Stimulated activated CD4-positive, alpha-beta T cell treated with anti-CD3 and anti-CD28 coated beads, Interleukin-1b, Interleukin-23, amount 100 ng/mL, for 4 hours (primary cell): ENCODE data around the gene RGS4.

ENCODE experiments used
- DNase-seq, 2 donors: peaks; one replicate each; pipeline ENCODE4 v3.0.0-alpha.2; 2020; ENCODE audit warnings: low read depth in 2 of 2

The RGS4 gene

DNA sequence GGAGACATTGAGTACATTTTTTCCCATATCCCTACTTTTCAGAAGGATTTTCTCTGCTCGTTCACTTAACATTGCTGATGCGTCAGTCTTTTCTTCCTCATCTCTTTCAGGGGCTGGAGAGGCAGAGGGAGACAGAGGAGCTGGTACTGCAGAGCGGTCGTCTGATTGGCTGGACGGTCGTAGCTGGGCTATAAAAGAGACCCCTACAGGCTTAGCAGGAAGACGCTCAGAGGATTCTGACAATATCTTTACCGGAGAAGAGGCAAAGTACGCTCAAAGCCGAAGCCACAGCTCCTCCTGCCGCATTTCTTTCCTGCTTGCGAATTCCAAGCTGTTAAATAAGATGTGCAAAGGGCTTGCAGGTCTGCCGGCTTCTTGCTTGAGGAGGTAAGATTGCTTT, at the start of gene RGS4:
TSS of gene RGS4 (plus strand) at position 220 of the 400 bp plus-strand sequence. CDS start at position 344, 124 bp downstream.
- DNase-seq: no peak

- no peak for DNase-seq
Observed at GRCh38 chr1:163022129-163022528, 47.0 kb upstream of the RGS4 start.

GRCh38 chr1:163027610-163028009, 41.6 kb upstream of the RGS4 start:
- DNase-seq: no peak

- no peak for DNase-seq
Observed at GRCh38 chr1:163029901-163030300, 39.3 kb upstream of the RGS4 start.

DNA sequence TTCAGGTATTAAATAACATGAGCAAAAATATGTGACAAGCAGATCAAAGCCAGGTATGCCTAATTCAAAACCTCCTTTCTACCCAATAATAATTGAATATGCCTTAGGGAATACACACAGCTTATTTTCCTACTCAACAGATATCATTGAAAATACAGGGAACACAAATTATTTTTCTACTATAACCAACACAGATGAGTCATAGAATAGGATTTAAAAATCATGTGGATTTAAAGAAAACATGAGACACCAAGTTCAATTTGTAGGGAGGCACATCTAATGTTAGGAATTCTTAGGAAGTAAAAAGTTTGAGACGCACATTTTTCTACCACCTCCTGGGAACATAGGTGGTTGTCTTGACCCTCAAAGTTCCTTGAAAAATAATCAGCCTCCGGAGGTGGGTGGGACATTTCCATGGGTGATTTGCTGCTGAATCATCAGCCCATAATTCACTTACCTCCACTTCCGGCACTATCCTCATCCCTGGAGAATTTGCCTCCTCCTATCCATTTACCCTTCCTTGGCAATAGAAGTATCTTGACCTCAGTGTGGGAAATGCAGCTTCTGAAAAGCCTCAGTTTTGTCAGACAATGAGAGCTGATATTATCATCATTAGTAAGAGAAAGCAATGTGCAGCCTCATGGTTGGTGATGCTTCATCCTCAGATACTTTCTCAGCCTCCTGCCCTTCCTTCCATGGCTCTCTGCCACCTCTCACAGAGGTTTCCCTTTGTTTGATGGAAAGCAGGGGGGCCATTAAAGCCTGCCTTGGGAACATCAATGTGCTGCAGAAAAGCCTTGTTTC, 33.5 kb upstream of the RGS4 start:
- DNase-seq: no peak

GRCh38 chr1:163036671-163037070, 32.5 kb upstream of the RGS4 start:
- no peak for DNase-seq

DNA sequence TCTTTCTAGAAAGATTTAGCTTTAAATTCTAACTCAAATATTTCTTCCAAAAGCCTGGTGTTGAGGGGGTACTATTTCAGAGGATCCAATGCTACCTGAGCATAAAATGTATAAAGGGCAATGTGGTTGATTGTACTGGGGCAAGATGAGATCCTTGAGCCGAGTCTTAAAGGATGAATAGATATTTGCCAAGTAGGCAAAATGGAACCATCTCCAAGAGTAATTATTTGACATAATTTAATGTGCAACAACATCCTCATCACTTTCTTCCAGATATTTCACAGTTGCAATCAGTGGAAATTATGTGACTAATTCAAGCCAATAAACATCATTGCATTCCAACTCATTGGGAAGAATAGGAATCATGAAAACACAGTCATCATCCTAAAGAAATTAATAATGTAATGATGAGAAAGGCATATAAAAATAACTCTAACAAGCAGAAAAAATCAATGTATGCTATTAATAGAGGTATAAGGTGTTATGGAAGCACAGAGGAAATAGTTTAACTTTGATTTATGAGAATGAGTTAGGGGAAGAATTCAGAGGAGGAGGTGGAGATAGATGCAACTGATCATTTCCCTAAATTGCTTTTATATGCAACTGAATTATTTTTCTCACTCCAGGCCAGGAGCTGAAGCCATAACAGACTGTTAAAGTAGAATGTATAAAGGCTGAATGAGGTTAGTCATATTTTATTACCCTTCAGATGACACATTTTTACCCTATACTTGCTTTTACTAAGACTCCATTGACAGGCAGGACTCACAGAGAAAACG, 30.0 kb upstream of the RGS4 start:
- no peak for DNase-seq

DNA sequence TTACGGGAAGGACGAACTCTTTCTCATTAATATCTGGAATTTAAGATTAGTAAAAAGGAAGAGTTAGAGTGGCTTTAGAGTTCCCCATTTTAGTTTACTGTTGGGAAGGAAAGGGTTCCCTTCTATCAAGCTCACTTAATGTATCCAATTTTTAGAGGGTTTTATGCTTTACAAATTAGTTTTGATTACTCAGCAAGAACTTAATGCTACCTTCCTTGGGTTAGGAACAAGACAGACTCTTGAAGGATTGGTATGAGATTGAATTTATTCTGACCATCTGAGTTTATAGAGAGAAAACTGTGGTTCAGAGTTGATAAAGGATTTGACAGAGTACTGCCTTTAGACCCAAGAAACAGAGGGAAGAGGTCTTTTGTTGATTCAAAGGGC, 29.5 kb upstream of the RGS4 start:
- no peak for DNase-seq

GRCh38 chr1:163046071-163046470, 23.1 kb upstream of the RGS4 start:
- no peak for DNase-seq

DNA sequence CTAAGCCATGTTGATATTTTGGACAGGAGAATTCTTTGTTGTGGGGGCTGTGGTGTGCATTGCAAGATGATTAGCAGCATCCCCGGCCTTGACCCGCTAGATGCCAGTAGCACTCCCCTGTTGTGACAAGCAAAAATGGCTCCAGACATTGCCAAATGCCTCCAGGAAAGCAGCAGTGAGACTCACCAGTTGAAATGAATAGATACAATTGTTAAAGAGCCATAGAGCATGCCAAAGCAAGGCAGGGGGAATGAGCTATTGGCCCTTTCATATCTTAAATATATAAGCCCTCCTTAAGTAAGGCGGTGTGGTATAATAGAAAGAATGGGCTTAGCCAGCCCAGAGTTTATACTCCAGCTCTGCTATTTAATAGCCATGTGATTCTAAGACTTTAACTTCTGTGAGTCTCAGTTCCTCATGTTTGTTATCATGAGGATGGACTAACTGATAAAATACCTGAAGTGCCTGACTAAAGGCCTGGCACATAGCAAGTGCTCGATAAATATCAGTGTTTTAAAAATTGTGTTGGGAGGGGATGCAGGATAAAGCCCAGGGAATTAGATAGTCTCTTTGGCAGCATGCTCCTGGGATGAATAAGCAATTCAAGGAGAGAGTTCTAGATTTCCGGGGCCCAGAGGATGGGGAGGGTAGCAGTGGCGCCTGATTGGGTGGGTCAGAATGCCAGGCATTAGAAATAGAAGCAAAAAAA, 21.1 kb upstream of the RGS4 start:
- DNase-seq: no peak

GRCh38 chr1:163048869-163049268, 20.3 kb upstream of the RGS4 start:
- no peak for DNase-seq

DNA sequence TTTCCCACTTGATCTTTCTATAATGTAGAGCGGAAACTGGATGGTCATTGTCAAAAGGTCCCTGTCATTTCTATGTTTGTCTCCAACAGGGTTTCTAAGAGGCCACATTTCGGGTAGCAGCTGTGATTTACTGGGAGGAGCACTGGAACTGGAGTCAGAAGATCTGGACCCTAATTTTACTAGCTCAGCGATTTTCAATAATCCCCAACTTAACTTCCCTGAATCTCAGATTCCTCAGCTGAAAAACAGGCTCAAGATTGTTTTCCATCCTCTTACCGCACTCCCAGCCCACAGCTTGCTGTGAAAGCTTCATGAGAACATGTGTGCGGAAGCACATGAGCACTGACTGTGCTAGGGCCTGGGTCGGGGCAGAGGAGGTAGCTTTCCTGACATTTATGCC, 19.9 kb upstream of the RGS4 start:
- DNase-seq: no peak

GRCh38 chr1:163050496-163050895, 18.7 kb upstream of the RGS4 start:
- no peak for DNase-seq

GRCh38 chr1:163054181-163054591, 15.0 kb upstream of the RGS4 start:
- no peak for DNase-seq

GRCh38 chr1:163055005-163055404, 14.2 kb upstream of the RGS4 start:
- no peak for DNase-seq

GRCh38 chr1:163055531-163055930, 13.6 kb upstream of the RGS4 start:
- DNase-seq: no peak

DNA sequence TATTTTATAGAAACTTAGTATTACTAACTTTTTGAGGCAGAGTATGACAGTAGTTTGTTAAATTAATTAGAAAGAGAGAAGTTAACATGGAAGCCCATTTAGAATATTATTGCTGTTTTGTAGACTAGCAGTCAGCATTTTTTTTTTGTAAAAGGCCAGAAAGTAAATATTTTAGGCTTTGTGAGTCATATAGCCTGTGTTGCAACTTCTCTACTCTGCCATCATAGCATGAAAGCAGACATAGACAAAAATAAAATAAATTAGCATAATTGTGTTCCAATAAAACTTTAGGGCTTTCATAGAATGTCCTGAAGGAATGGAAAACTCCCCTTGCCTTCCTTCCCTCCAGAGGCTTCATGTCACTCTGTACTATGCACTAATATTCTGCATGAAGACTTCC, 12.3 kb upstream of the RGS4 start:
- DNase-seq: no peak

DNA sequence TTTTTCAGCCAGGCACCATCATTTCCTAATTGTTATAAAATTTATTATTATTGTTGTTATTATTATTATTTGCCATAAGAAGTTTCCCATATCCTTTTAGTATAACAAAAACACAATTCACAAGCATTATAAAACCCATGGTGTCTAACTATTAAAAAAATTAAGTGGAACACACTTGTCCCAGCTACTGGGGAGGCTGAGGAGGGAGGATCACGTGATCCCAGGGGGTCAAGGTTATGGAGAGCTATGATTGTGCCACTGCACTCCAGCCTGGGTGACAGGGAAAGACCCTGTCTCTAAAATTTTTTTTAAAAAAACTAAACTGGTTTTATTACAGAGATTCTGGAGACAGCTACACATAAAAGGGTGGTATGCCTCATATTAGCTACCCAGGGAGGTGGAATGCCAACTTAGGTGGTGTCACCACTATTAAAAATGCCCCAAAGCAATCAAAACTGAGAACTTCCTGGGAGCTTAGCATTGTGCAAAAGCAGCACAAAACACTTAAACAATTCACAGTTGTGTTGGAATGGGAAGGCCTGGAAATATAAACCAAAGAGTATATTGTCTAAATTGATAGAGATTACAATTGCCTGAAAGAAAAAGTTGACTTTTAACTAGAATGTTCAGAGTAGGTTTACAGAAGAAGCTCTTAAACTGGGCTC, 8.7 kb upstream of the RGS4 start:
- no peak for DNase-seq

- no peak for DNase-seq
Observed at GRCh38 chr1:163063143-163063542, 6.0 kb upstream of the RGS4 start.

GRCh38 chr1:163063610-163064009, 5.6 kb upstream of the RGS4 start:
- no peak for DNase-seq

- no peak for DNase-seq
Observed at GRCh38 chr1:163066168-163066567, 3.0 kb upstream of the RGS4 start.

- no peak for DNase-seq
Observed at GRCh38 chr1:163066686-163067085, 2.5 kb upstream of the RGS4 start.
